K562 (cell line): ENCODE measurements around the gene SCN4A. TPM values are rescaled to one million over a fixed set of nuclear protein-coding genes. Genes with fewer than 3 reads are reported as not detected.

ENCODE experiments used
- ATAC-seq: fragments of 200-7000 bp; cut with Tn5 transposase; 3 replicates; pipeline ENCODE4 v1.9.1; 2020; ENCODE audit warnings: moderate library complexity
- BruUV-seq: library from RNA; stranded (reverse); fragments of 400-500 nt; replicated peaks from 2 replicates; lab custom pipeline; 2021; lab: Mats Ljungman, UMichigan
- CTCF ChIA-PET: fragments of 300-600 bp; formaldehyde crosslinking; extraction: SDS; loops from one replicate; lab custom pipeline; 2021; ENCODE audit warnings: low intra/inter-chr PET ratio; lab: Yijun Ruan, JAX
- POLR2A ChIA-PET: fragments of 300-600, 350-650 bp; sonication (Branson Sonifier 250); formaldehyde crosslinking; extraction: SDS; loops from one replicate; lab custom pipeline; 2021; ENCODE audit warnings: antibody characterized with exemption, inconsistent platforms; lab: Yijun Ruan, JAX
- DNase-seq, 4 experiments: peaks; one replicate each; pipeline versions ENCODE4 v3.0.0 to v3.0.0-alpha.2; 2011 to 2018; ENCODE audit warnings: low spot score in 3 of 4, mixed read lengths in 3 of 4; ENCODE audit errors: extremely low read depth in 1 of 4
- FAIRE-seq: peaks from 2 replicates; lab custom pipeline; 2011; peaks lifted over from hg19 to GRCh38; lab: Jason Lieb, UNC
- H2AFZ ChIP-seq: 2 replicates; pipeline ENCODE4 v1.6.0; 2011; ENCODE audit warnings: low read depth, low read length, control low read depth, inconsistent platforms
- H3K27ac ChIP-seq: fragments of 200-600 bp; 3 replicates; pipeline ENCODE4 v1.8.0; 2011; ENCODE audit warnings: low read depth, mild to moderate bottlenecking, control low read depth, inconsistent platforms, low read length, moderate library complexity, mixed read lengths; ENCODE audit errors: extremely low read depth
- H3K27me3 ChIP-seq, 2 experiments: fragments of 300-600 bp in 1 of 2; 2 replicates in 1 of 2; 3 replicates in 1 of 2; pipeline versions ENCODE4 v1.6.0 to v1.8.0; 2011; ENCODE audit warnings: inconsistent platforms in 2 of 2, low read length in 2 of 2, mild to moderate bottlenecking in 1 of 2, mixed read lengths in 1 of 2, moderate library complexity in 1 of 2; ENCODE audit not compliant: control insufficient read depth in 2 of 2, insufficient read depth in 2 of 2
- H3K36me3 ChIP-seq: fragments of 300-600 bp; 3 replicates; pipeline ENCODE4 v1.8.0; 2011; ENCODE audit warnings: mild to moderate bottlenecking, low read length, inconsistent platforms; ENCODE audit not compliant: control insufficient read depth, insufficient read depth
- H3K4me1 ChIP-seq, 2 experiments: fragments of 200-600 bp in 1 of 2; replicated peaks in 1 of 2; 2 replicates in 1 of 2; 3 replicates in 1 of 2; pipeline versions ENCODE4 v1.5.1 to v1.8.0; 2011; ENCODE audit warnings: inconsistent platforms in 2 of 2, low read length in 2 of 2, mild to moderate bottlenecking in 1 of 2, mixed read lengths in 1 of 2, moderate library complexity in 1 of 2; ENCODE audit not compliant: control insufficient read depth in 2 of 2, insufficient read depth in 2 of 2
- H3K4me2 ChIP-seq: 2 replicates; pipeline ENCODE4 v1.6.1; 2011; ENCODE audit warnings: low read length, control low read depth, inconsistent platforms, mixed read lengths; ENCODE audit not compliant: insufficient read depth
- H3K4me3 ChIP-seq: fragments of 200-600 bp; sonication (generic), shearing (Covaris generic); 2 replicates; pipeline ENCODE4 v1.5.1; 2016; ENCODE audit warnings: control low read depth, inconsistent platforms
- H3K79me2 ChIP-seq: fragments of 200-600 bp; 3 replicates; pipeline ENCODE4 v1.8.0; 2011; ENCODE audit warnings: low read length, inconsistent platforms; ENCODE audit not compliant: control insufficient read depth, insufficient read depth
- H3K9ac ChIP-seq, 2 experiments: 2 replicates each; pipeline versions ENCODE4 v1.6.0 to v1.6.1; 2011; ENCODE audit warnings: low read depth in 2 of 2, low read length in 2 of 2, control low read depth in 1 of 2, inconsistent platforms in 1 of 2, mild to moderate bottlenecking in 1 of 2, mixed read lengths in 1 of 2; ENCODE audit not compliant: insufficient read depth in 1 of 2
- H3K9me1 ChIP-seq: one replicate; pipeline ENCODE4 v1.6.0; 2011; ENCODE audit warnings: inconsistent platforms, mild to moderate bottlenecking, low read length, moderate library complexity; ENCODE audit not compliant: control insufficient read depth, insufficient read depth
- H3K9me3 ChIP-seq: replicated peaks from 2 replicates; pipeline ENCODE4 v1.5.1; 2011; ENCODE audit warnings: low read depth, low read length, inconsistent platforms; ENCODE audit not compliant: control insufficient read depth, insufficient read depth
- H4K20me1 ChIP-seq: replicated peaks from 2 replicates; pipeline ENCODE4 v1.6.1; 2011; ENCODE audit warnings: low read length, inconsistent platforms, mixed read lengths; ENCODE audit not compliant: control insufficient read depth, insufficient read depth
- CC2D1A ChIP-seq: fragments of 450-650 bp; IDR thresholded peaks from 2 replicates; pipeline ENCODE4 v1.6.1; 2017; ENCODE audit warnings: mild to moderate bottlenecking
- RCOR1 ChIP-seq, 2 experiments: IDR thresholded peaks; 2 replicates each; pipeline ENCODE4 v1.6.1; 2012; ENCODE audit warnings: low read depth in 2 of 2, low read length in 2 of 2, borderline replicate concordance in 1 of 2, improper control_type of control experiment in 1 of 2
- THRA ChIP-seq: fragments of 450-650 bp; IDR thresholded peaks from 2 replicates; pipeline ENCODE4 v1.6.1; 2017; ENCODE audit warnings: mild to moderate bottlenecking, moderate library complexity
- U2AF1 ChIP-seq: fragments of 200-400 bp; formaldehyde crosslinking; optimal IDR thresholded peaks from 2 replicates; pipeline ENCODE3; 2017; ENCODE audit warnings: mild to moderate bottlenecking, low read depth, low read length, moderate library complexity
- ZFP91 ChIP-seq: sonication (generic); formaldehyde crosslinking; IDR thresholded peaks from 2 replicates; pipeline ENCODE4 v1.8.0; 2022; ENCODE audit warnings: mild to moderate bottlenecking, missing genetic modification reagents
- ZNF311 ChIP-seq: fragments of 250-450 bp; sonication (Bioruptor Pico); IDR thresholded peaks from 2 replicates; pipeline ENCODE4 v1.4.0; 2020; ENCODE audit warnings: mild to moderate bottlenecking, moderate library complexity
- ZNF586 ChIP-seq: fragments of 450-650 bp; formaldehyde crosslinking; conservative IDR thresholded peaks from 2 replicates; pipeline ENCODE4 v1.4.0; 2020; ENCODE audit warnings: mild to moderate bottlenecking, moderate library complexity
- ZNF780A ChIP-seq: fragments of 250-450 bp; sonication (Bioruptor Pico); IDR thresholded peaks from 2 replicates; pipeline ENCODE4 v1.5.0; 2021; ENCODE audit warnings: mild to moderate bottlenecking
- WGBS: fragments of 100-300 bp; shearing (Covaris generic); methylation state at CpG from one replicate; pipeline ENCODE4 v1.1.6; 2016; ENCODE audit warnings: low coverage, mixed read lengths; ENCODE audit not compliant: insufficient coverage; ENCODE audit errors: missing lambda C conversion rate; 5-methylcytosine and 5-hydroxymethylcytosine counted together
- in situ Hi-C: fragments of 300-500 bp; cut with MboI; formaldehyde crosslinking; loops from 4 replicates; pipeline ENCODE4 v1.15.0; 2018; ENCODE audit warnings: inconsistent platforms, mixed read lengths
- intact Hi-C: fragments of 100-400 bp; cut with micrococcal nuclease; formaldehyde crosslinking; loops from 2 replicates; pipeline ENCODE4 v1.14.2; 2022
- polyA plus RNA-seq, 8 experiments: library from polyadenylated mRNA; depleted of rRNA in 4 of 8; stranded (reverse) in 5 of 8; unstranded in 3 of 8; fragments of >200 nt; fragmentation: Nextera tagmentation in 2 of 8; fragmentation: Illumina TruSeq in 1 of 8; extraction: Ambion mirVana in 2 of 8; extraction: Trizol in 1 of 8; gene quantifications; 2 replicates each; pipeline versions ENCODE4 v1.2.1 to v1.2.3, GENCODE V29; 2011 to 2014; ENCODE audit warnings: inconsistent platforms in 1 of 8, missing spikeins in 1 of 8
- total RNA-seq, 7 experiments: library from RNA; depleted of rRNA in 6 of 7; stranded (reverse); fragments of >200 nt in 6 of 7; fragmentation: Illumina TruSeq in 2 of 7; extraction: Trizol in 2 of 7; gene quantifications; 2 replicates each; pipeline versions ENCODE4 v1.2.1 to v1.2.3, GENCODE V29; 2011 to 2021; ENCODE audit warnings: low replicate concordance in 1 of 7
- TF ChIP-seq, protein P1 (sequence below): sonication (generic); formaldehyde crosslinking; IDR thresholded peaks from 2 replicates; pipeline ENCODE4 v1.8.1; 2022; ENCODE audit warnings: missing genetic modification reagents
- TF ChIP-seq, protein P2 (sequence below): fragments of 250-450 bp; sonication (Bioruptor Pico); IDR thresholded peaks from 2 replicates; pipeline ENCODE4 v1.4.0; 2020; ENCODE audit warnings: mild to moderate bottlenecking, moderate library complexity
- TF ChIP-seq, protein P3 (sequence below): sonication (generic); formaldehyde crosslinking; IDR thresholded peaks from 2 replicates; pipeline ENCODE4 v1.8.0; 2022; ENCODE audit warnings: missing genetic modification reagents, mild to moderate bottlenecking, borderline replicate concordance

The SCN4A gene
- total and polyA plus RNA-seq, 9 of the 15 experiments (the other 6 are each of a cell fraction or from before 2014, with no cell fraction given) = 0.29 to 2.6 (median 1.4) TPM

DNA sequence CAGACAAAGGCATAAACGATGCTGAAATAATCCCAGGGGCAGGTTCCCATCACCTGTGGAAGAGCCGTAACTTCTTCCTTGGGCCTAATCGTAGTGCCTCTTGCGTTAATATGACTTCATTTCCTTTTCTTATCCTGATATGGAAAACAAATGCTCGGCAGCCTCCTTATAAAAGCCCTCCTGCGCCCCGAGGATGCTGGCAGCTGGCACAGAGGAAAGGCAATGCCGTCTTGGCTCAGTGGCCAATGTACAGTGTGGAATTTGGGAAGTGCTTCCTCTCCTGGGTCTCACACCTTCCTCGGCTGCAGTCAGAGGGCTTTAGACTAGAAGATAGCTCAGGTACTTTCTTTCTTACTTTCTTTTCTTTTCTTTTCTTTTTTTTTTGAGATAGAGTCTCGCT, 3.4 kb downstream of the SCN4A start:
- DNase-seq = no peak
- ATAC-seq = no peak
- H3K27me3 ChIP-seq = peaks cover 2 to 40% of the 10 kb centered on the region in 2 experiments; a peak in 4 of 5 replicates
- no peaks in the 10 kb centered on the region for H4K20me1 ChIP-seq
- no peaks in the 10 kb centered on the region for H3K9me3 ChIP-seq
- no peaks in the 10 kb centered on the region for H3K36me3 ChIP-seq
- in situ Hi-C loops = no loop called here
- FAIRE-seq = no peak
- ChIA-PET POLR2A (interaction anchor here (1.6 kb wide), 1 partner anchor 11 kb away, joined by 5 read pairs; no protein-coding TSS in a partner anchor), CTCF (no interaction called here)
- WGBS = 30% methylated on average over 9 of the region's 10 CpGs
- no TSS peak for BruUV-seq
- no peak overlapping the region for H2AFZ ChIP-seq
- intact Hi-C loops = no loop called here
- H3K4me3 ChIP-seq = no peak overlapping the region
- no peak overlapping the region for H3K4me2 ChIP-seq
- peaks cover 5 to 21% of the 10 kb centered on the region in 2 experiments; a peak in 4 of 5 replicates for H3K4me1 ChIP-seq
- H3K9ac ChIP-seq = no peak overlapping the region
- no peaks in the 10 kb centered on the region for H3K9me1 ChIP-seq
- H3K79me2 ChIP-seq = no peaks in the 10 kb centered on the region
- no peak overlapping the region for H3K27ac ChIP-seq
- TF ChIP-seq RCOR1 (IDR thresholded peaks at IDR 0.05; ENCODE audit: borderline replicate concordance in 1 of 2, low read depth in 2 of 2, low read length in 2 of 2) = no peak
- TF ChIP-seq U2AF1 = no peak
- TF ChIP-seq, protein P1, sequence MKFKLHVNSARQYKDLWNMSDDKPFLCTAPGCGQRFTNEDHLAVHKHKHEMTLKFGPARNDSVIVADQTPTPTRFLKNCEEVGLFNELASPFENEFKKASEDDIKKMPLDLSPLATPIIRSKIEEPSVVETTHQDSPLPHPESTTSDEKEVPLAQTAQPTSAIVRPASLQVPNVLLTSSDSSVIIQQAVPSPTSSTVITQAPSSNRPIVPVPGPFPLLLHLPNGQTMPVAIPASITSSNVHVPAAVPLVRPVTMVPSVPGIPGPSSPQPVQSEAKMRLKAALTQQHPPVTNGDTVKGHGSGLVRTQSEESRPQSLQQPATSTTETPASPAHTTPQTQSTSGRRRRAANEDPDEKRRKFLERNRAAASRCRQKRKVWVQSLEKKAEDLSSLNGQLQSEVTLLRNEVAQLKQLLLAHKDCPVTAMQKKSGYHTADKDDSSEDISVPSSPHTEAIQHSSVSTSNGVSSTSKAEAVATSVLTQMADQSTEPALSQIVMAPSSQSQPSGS = no peak
- no peak for TF ChIP-seq THRA
- no peak for TF ChIP-seq ZFP91 (CRISPR knock-in tag)
- TF ChIP-seq, protein P2, sequence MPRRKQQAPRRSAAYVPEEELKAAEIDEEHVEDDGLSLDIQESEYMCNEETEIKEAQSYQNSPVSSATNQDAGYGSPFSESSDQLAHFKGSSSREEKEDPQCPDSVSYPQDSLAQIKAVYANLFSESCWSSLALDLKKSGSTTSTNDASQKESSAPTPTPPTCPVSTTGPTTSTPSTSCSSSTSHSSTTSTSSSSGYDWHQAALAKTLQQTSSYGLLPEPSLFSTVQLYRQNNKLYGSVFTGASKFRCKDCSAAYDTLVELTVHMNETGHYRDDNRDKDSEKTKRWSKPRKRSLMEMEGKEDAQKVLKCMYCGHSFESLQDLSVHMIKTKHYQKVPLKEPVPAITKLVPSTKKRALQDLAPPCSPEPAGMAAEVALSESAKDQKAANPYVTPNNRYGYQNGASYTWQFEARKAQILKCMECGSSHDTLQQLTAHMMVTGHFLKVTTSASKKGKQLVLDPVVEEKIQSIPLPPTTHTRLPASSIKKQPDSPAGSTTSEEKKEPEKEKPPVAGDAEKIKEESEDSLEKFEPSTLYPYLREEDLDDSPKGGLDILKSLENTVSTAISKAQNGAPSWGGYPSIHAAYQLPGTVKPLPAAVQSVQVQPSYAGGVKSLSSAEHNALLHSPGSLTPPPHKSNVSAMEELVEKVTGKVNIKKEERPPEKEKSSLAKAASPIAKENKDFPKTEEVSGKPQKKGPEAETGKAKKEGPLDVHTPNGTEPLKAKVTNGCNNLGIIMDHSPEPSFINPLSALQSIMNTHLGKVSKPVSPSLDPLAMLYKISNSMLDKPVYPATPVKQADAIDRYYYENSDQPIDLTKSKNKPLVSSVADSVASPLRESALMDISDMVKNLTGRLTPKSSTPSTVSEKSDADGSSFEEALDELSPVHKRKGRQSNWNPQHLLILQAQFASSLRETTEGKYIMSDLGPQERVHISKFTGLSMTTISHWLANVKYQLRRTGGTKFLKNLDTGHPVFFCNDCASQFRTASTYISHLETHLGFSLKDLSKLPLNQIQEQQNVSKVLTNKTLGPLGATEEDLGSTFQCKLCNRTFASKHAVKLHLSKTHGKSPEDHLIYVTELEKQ (CRISPR knock-in tag) = no peak
- TF ChIP-seq CC2D1A = no peak
- no peak for TF ChIP-seq ZNF780A (CRISPR knock-in tag)
- no peak for TF ChIP-seq ZNF586
- TF ChIP-seq, protein P3, sequence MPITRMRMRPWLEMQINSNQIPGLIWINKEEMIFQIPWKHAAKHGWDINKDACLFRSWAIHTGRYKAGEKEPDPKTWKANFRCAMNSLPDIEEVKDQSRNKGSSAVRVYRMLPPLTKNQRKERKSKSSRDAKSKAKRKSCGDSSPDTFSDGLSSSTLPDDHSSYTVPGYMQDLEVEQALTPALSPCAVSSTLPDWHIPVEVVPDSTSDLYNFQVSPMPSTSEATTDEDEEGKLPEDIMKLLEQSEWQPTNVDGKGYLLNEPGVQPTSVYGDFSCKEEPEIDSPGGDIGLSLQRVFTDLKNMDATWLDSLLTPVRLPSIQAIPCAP (CRISPR knock-in tag) = no peak
- no peak for TF ChIP-seq ZNF311 (CRISPR knock-in tag)
